ENCODE results near the gene PGM1. TPM values are rescaled to one million over a fixed set of nuclear protein-coding genes. Genes with fewer than 3 reads are reported as not detected.

The PGM1 gene
- total and polyA plus RNA-seq, 9 of the 15 experiments (the other 6 are each of a cell fraction or from before 2014, with no cell fraction given) = 0.03 to 0.31 (median 0.09) TPM; not detected in 5

- H4K20me1 ChIP-seq (replicated peaks; ENCODE audit: control insufficient read depth, insufficient read depth, low read length) = no peaks in the 10 kb centered on the region
- CTCF ChIA-PET (ENCODE audit: low intra/inter-chr PET ratio) = no interaction called here
- no TSS peak for BruUV-seq (replicated peaks)
- FAIRE-seq (no peak), DNase-seq (ENCODE audit: extremely low read depth in 1 of 4, low spot score in 3 of 4) (no peak), ATAC-seq (no peak)
- H3K4me2 ChIP-seq (ENCODE audit: insufficient read depth, low read length) = no peak overlapping the region
- H3K9ac ChIP-seq (ENCODE audit: insufficient read depth in 1 of 2, low read depth in 2 of 2, low read length in 2 of 2) = no peak overlapping the region
- 0% methylated on average over 1 of the region's 1 CpG for WGBS (ENCODE audit: insufficient coverage, low coverage, missing lambda C conversion rate)
- no peak overlapping the region for H3K4me3 ChIP-seq
- H3K9me3 ChIP-seq (replicated peaks; ENCODE audit: control insufficient read depth, insufficient read depth, low read depth, low read length) = no peaks in the 10 kb centered on the region
- H3K27me3 ChIP-seq (ENCODE audit: control insufficient read depth in 2 of 2, insufficient read depth in 2 of 2, low read length in 2 of 2) = peaks cover 13 to 23% of the 10 kb centered on the region in 2 experiments; a peak in 4 of 5 replicates
- intact Hi-C loops (cut with micrococcal nuclease) (no loop called here), in situ Hi-C loops (cut with MboI) (no loop called here)
- no peaks in the 10 kb centered on the region for H3K9me1 ChIP-seq (ENCODE audit: control insufficient read depth, insufficient read depth, low read length)
- no peak overlapping the region for H3K27ac ChIP-seq (ENCODE audit: extremely low read depth, low read depth, low read length)
- no peaks in the 10 kb centered on the region for H3K36me3 ChIP-seq (ENCODE audit: control insufficient read depth, insufficient read depth, low read length)
- H3K4me1 ChIP-seq (replicated peaks in 1 of 2; ENCODE audit: control insufficient read depth in 2 of 2, insufficient read depth in 2 of 2, low read length in 2 of 2) = peaks cover 0 to 12% of the 10 kb centered on the region in 2 experiments; a peak in 2 of 5 replicates
- TF ChIP-seq HIVEP1 (CRISPR knock-in tag; IDR thresholded peaks at IDR 0.05) = no peak
- TF ChIP-seq MCM3 (IDR thresholded peaks at IDR 0.05) = no peak
- TF ChIP-seq POLR2H (tag; IDR thresholded peaks at IDR 0.05; ENCODE audit: low read depth) = no peak
- TF ChIP-seq PHB2 (IDR thresholded peaks at IDR 0.05; ENCODE audit: low read depth) = no peak
- no peak for TF ChIP-seq DACH1 (IDR thresholded peaks at IDR 0.05; ENCODE audit: partially characterized antibody)
- TF ChIP-seq TAF15 (IDR thresholded peaks at IDR 0.05; ENCODE audit: low read depth, low read length) = no peak
- no peak for TF ChIP-seq MLLT1 (IDR thresholded peaks at IDR 0.05)
- TF ChIP-seq CHCHD3 (CRISPR knock-in tag; IDR thresholded peaks at IDR 0.05) = no peak
- TF ChIP-seq ZNF561 (CRISPR knock-in tag; conservative IDR thresholded peaks at IDR 0.05) = no peak
- no peak for TF ChIP-seq ATF3 (IDR thresholded peaks at IDR 0.05)
- no peak for TF ChIP-seq ATF3 (CRISPR knock-in tag; conservative IDR thresholded peaks at IDR 0.05)
- H3K79me2 ChIP-seq (ENCODE audit: control insufficient read depth, insufficient read depth, low read length) = no peaks in the 10 kb centered on the region
- POLR2A ChIA-PET = interaction anchor here (0.6 to 2.1 kb wide), 2 partner anchors 16 to 21 kb away, joined by 3 to 7 read pairs; no protein-coding TSS in a partner anchor
- no peak overlapping the region for H2AFZ ChIP-seq (ENCODE audit: low read depth, low read length)
Measured at GRCh38 chr1:63595435-63595834, 2.2 kb downstream of the PGM1 start.

Data from K562 (cell line).